Adipocyte (in vitro differentiated cells): ENCODE measurements around the gene ARHGDIA.
"Not testable (repeated sequence)": the region's sequence is repeated elsewhere in the genome, so short reads cannot be mapped to it uniquely, and the experiment has no call there.

Source experiments
- DNase-seq: peaks from one replicate; pipeline ENCODE4 v3.0.0-alpha.2; 2015; ENCODE audit warnings: low read depth
- H3K27me3 ChIP-seq: replicated peaks from 2 replicates; pipeline ENCODE4 v1.7.0; 2013; ENCODE audit warnings: mild to moderate bottlenecking, low read length, moderate library complexity; ENCODE audit not compliant: control insufficient read depth, insufficient read depth
- H3K36me3 ChIP-seq: 2 replicates; pipeline ENCODE4 v1.7.0; 2013; ENCODE audit warnings: low read length, mild to moderate bottlenecking, moderate library complexity; ENCODE audit not compliant: control insufficient read depth, insufficient read depth, severe bottlenecking
- H3K4me1 ChIP-seq: 2 replicates; pipeline ENCODE4 v1.7.0; 2013; ENCODE audit warnings: mild to moderate bottlenecking, low read length, moderate library complexity; ENCODE audit not compliant: control insufficient read depth, insufficient read depth
- H3K4me3 ChIP-seq: 2 replicates; pipeline ENCODE4 v1.7.0; 2013; ENCODE audit warnings: mild to moderate bottlenecking, low read length, moderate library complexity
- H3K9ac ChIP-seq: 2 replicates; pipeline ENCODE4 v1.7.0; 2013; ENCODE audit warnings: mild to moderate bottlenecking, low read length, moderate library complexity
- H3K9me3 ChIP-seq: 2 replicates; pipeline ENCODE4 v1.7.0; 2013; ENCODE audit warnings: mild to moderate bottlenecking, low read length, moderate library complexity; ENCODE audit not compliant: control insufficient read depth

Gene ARHGDIA

DNA sequence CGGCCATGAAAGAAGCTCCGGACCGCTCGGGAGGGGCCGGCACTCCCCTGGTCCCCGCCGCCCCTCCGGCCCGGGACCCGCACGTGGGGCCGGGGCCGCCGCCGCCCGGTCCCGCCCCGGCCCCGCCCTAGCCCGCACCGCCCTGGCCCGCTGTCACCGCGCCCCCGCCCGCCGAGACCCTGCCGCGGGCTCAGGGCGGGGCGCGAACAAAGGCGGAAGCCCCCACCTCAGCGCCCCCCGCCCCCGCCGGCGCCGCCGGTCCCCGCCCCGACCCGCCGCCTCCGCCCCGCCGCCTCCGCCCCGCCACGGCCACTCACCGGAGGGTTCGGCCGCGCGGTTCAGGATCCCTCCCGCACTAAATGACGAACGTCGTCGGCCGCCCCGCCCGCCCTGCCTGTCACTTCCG is at the start of gene ARHGDIA:
Gene ARHGDIA, minus strand, starts transcription at position 357 of the 406 bp plus-strand sequence. CDS start 1,407 bp downstream, outside the sequence.
- DNase-seq, result no peak
- H3K9me3 ChIP-seq, result no peaks in the 10 kb centered on the region
- peak within 1 kb of the TSS; percentile 91 for H3K4me3 ChIP-seq
- H3K36me3 ChIP-seq, result peaks cover 21% of the 10 kb centered on the region
- H3K27me3 ChIP-seq, result no peaks in the 10 kb centered on the region
- H3K4me1 ChIP-seq, result peaks cover 24% of the 10 kb centered on the region
- peak within 1 kb of the TSS; percentile 97 for H3K9ac ChIP-seq

DNA sequence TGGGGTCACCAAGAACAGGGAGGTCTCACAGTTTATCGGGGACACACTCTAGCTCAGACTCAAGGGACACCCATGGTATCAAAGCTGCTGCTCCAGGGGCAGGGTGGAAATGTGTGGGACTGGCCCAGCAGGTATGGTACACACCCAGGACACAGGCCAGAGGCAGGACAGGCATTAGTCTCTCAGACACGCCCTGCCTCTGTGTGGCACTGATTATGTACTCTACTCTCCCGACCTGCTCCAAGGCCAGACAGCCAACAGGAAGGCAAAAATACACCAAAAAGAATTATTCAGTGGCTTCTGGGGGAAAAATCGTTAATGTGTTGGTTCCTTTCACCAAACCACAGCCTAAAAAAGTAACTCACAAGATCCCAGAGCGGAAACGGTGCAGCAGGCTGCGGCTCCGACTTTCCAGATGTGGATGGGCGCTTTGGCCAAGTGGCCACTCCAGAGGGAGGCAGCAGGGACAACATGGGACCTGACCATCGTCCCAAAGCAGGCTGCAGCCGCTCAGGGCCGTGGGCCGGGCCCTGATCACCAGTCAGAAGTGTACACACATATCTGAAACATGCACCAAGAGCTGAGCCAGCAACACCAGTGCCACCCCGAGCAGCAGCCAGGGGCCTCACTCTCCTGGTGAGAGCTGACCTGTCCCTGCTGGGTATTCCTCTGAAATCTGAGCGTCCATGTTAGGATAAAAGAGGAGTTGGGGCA is 47.9 kb upstream of the ARHGDIA start:
- H3K27me3 ChIP-seq, result no peaks in the 10 kb centered on the region
- H3K4me3 ChIP-seq, result no peak overlapping the region
- peaks cover 34% of the 10 kb centered on the region for H3K4me1 ChIP-seq
- H3K9me3 ChIP-seq, result no peaks in the 10 kb centered on the region
- H3K9ac ChIP-seq, result no peak overlapping the region
- DNase-seq, result no peak
- H3K36me3 ChIP-seq, result peaks cover 32% of the 10 kb centered on the region

DNA sequence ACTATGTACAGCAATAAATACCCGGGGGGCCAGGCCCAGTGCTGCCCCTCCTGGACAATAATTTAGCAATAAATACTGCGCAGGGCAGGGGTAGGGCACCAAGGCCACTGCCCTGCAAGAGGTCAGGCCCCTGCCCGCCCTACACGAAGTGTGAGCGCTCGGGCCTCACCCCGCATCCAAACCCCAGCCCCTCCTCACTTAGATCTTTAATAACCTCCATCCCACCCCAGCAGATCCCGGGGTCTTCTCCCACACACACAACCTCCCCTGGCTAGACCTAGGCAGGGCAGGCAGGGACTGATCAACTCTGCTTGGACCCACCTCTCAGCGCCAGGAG is 47.2 kb upstream of the ARHGDIA start:
- H3K4me3 ChIP-seq, result not testable (repeated sequence)

DNA sequence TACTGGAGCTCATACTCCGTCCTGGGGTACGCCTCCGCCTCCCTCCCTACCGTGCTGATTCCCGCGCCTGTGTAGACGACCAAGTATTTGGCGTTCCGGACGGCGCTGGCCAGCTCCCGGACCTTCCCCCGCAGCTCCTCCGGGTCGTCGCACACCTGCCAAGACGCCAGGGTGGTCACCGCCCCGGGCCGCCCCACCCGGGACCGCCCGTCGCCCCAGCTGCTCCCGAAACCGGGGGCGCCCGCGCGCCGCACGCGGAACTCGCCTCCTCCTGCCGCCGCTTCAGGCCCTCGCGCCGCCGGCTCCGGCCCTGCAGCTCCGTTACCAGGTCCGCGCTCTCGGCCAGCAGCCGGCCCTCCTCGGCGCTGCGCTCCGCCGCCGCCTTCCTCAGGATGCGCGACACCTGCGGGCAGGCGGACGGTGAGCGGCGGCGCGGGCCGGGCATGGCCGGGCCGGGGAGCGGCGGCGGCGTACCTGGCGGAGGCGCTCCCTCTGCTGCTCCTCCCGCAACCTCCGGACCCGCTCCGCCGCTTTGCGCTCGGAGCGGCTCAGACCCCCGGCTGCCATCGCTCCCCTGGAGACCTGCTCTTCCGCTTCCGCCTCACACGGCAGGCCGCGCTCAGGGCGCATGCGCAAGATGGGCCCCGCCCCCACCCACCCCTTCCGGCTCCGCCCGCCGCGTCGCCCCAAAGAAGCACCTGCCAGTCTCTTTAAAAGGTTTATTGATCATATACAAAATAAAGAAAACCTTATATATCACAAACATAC is 46.6 kb upstream of the ARHGDIA start, which contains the start of gene SIRT7:
Gene SIRT7, minus strand, starts transcription at position 612 of the 768 bp plus-strand sequence. Its CDS starts 45 bp downstream, at position 567.
- Histone ChIP-seq H3K36me3 (peaks cover 45% of the 10 kb centered on the region), H3K4me3 (peak within 1 kb of the TSS; percentile 78), H3K9ac (peak within 1 kb of the TSS; percentile 81), H3K4me1 (peaks cover 23% of the 10 kb centered on the region), H3K9me3 (no peaks in the 10 kb centered on the region), H3K27me3 (no peaks in the 10 kb centered on the region)
- DNase-seq, result peak; percentile 87

More for the DNA sequence above, 47.2 kb upstream of the ARHGDIA start:
- H3K9ac ChIP-seq, H3K9me3 ChIP-seq, DNase-seq, H3K27me3 ChIP-seq: not testable (repeated sequence)
- Histone ChIP-seq H3K4me1 (peaks cover 27% of the 10 kb centered on the region), H3K36me3 (peaks cover 39% of the 10 kb centered on the region)

DNA sequence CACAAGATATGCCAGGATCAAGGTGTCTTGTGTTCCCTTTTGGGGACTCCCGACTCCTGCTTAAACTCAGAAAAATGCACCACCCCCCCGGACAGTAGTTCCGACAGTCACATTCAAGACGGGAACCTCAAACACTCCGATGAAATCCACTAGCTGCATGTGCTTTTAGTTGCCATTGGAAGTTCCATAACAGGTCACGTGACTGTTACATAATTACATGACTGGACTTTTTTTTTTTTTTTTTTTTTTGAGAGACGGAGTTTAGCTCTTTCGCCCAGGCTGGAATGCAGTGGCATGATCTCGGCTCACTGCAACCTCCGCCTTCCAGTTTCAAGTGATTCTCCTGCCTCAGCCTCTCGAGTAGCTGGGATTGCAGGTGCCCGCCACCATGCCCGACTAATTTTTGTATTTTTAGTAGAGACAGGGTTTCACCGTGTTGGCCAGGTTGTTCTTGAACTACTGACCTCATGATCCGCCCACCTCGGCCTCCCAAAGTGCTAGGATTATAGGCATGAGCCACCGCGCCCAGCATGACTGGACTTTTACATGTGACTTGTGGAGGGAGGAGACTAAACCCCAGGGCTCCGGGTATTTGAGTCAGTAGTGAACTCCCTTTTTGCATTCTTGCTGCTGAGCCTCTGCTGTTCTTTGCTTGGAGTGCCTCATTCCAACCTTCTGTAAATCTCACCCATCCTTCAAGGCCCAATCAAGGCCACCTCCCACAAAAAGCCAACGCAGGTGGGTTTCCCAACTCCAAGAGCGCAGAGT is 45.3 kb upstream of the ARHGDIA start:
- Histone ChIP-seq H3K27me3 (no peaks in the 10 kb centered on the region), H3K4me3 (peak overlapping the region; percentile 78), H3K9me3 (no peaks in the 10 kb centered on the region), H3K9ac (peak overlapping the region; percentile 81), H3K4me1 (peaks cover 19% of the 10 kb centered on the region), H3K36me3 (peaks cover 44% of the 10 kb centered on the region)
- peak; percentile 46 for DNase-seq

DNA sequence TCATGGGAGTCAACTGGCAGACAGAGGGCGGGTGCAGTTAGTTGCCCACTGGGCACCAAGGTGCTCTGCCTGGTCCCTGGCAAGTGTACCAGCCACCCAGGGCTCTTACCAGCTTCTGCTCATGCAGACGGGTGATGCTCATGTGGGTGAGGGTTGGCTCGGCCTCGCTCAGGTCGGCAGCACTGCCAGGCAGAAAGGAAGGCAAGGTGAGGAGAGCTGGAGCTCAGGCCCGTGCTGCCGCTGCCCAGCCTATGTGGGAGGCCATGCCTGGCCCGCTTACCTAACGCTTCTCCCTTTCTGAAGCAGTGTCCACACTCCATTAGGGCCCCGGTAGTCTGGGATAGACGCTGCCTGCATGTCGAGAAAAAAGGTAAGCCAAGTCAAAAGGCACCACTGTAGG is 44.2 kb upstream of the ARHGDIA start:
- Histone ChIP-seq H3K36me3 (peaks cover 39% of the 10 kb centered on the region), H3K4me1 (peaks cover 15% of the 10 kb centered on the region), H3K4me3 (no peak overlapping the region), H3K9ac (no peak overlapping the region), H3K9me3 (no peaks in the 10 kb centered on the region), H3K27me3 (no peaks in the 10 kb centered on the region)
- DNase-seq, result no peak

DNA sequence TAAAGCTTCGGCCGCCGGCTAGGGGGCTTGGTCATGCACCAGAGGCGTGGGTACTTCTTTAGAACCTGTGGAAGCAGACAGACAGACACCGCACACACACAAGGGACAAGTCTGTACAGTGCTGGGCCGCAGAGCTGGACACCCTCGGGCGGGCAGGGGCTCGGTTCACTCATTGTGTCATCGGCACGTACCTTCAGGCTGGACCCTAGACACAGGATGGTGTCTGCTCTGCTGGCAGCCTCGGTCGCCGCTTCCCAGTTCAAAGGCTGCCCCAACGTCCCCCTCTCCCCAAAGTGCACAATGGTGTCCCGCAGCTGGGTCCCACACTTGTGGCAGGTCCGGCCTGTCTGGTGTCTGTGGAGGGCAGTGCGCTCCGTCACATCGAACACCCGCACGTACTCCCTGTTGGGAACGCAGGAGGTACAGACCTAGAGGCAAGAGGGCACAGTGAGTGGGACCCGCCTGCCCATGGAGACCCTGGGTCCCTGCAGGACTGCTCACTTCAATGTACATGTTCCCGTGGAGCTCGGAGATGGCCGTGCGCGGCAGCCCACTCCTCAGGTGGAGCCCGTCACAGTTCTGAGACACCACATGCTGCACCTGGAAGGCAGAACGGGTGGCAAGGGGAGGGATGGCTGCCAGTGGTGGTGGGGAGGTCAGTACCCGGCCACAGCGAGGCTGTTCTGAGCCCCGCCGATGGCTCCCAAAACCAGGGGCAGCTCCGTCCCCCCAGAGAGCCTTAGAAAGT is 43.1 kb upstream of the ARHGDIA start:
- no peak overlapping the region for H3K9ac ChIP-seq
- peaks cover 25% of the 10 kb centered on the region for H3K4me1 ChIP-seq
- DNase-seq, result no peak
- H3K36me3 ChIP-seq, result peaks cover 42% of the 10 kb centered on the region
- H3K27me3 ChIP-seq, result no peaks in the 10 kb centered on the region
- H3K4me3 ChIP-seq, result no peak overlapping the region
- H3K9me3 ChIP-seq, result no peaks in the 10 kb centered on the region

DNA sequence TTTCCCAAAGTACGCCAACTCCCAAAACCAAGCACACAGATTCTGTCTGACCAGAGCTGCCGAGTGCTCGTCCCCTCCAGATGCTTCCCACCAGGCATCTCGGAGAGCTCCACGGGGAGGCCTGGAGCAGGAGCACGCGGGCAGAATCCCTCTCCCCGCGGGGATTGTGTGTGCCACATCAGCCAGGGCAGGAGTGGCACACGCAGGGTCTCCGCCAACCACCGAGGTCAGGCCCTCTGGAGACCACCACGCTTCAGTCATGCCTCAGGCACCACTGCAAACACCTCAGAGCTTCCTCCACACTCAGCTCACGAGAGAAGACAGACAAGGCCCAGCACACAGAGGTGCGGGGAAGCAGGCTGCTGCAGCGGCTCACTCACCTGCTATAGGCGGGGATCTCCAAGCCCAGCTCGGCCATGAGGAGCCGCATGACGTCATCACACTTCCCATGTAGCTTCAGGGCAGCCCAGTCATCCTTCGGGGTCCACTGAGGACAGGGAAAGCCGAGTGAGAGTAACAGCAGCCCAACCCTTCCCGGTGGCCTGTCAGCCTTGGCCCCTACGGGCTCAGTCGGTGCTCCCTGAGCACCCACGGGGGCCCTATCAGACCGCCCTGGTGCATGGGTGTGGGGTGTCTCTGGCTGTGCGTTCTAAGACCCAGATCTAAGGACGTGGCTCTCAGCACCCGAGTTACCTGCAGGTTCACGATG is 42.4 kb upstream of the ARHGDIA start:
- Histone ChIP-seq H3K9ac (no peak overlapping the region), H3K4me1 (peaks cover 28% of the 10 kb centered on the region), H3K9me3 (no peaks in the 10 kb centered on the region), H3K4me3 (no peak overlapping the region), H3K27me3 (no peaks in the 10 kb centered on the region), H3K36me3 (peaks cover 48% of the 10 kb centered on the region)
- DNase-seq, result no peak

DNA sequence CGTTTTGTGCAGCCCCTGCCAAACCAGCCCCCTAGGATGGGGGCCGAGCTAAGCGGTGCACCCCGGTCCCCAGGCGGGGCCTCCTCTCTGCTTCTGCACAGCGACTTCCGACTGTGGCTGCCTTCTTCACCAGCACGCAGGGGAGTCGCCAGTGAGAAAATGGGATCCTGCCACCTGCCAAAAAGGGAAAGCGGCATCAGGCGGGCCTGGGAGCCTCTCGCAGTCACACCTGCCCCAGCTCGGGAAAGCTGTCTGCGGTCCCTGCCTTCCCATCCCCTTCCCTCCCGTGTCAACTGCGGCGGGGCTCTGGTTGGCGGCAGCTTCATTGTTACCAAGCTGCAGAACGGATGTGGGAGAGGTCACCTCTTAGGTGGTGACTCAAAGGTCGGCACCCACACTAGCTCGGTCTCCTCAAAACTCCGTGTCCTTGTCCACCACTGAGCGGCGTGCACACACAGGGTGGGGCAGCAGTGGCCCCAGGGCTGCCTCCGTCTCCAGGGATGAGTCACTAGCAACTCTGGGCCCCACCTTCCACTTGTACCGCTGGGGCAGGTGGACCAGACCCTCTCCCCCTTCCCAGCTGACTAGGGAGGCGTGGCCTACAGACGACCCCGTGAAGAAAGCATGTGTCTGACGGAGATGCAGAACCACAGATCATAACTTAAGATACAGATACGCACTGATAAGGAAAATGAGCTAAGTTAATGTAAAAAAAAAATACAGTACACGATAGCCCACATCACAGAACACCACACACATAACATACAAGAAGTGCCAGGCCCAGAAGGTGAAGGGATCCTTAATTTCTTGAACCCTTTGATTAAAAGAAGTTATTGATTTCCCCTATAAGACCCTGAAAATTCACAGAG is 41.5 kb upstream of the ARHGDIA start:
- Histone ChIP-seq H3K27me3 (no peaks in the 10 kb centered on the region), H3K9ac (no peak overlapping the region), H3K4me3 (no peak overlapping the region), H3K9me3 (no peaks in the 10 kb centered on the region), H3K4me1 (peaks cover 28% of the 10 kb centered on the region), H3K36me3 (peaks cover 55% of the 10 kb centered on the region)
- no peak for DNase-seq

DNA sequence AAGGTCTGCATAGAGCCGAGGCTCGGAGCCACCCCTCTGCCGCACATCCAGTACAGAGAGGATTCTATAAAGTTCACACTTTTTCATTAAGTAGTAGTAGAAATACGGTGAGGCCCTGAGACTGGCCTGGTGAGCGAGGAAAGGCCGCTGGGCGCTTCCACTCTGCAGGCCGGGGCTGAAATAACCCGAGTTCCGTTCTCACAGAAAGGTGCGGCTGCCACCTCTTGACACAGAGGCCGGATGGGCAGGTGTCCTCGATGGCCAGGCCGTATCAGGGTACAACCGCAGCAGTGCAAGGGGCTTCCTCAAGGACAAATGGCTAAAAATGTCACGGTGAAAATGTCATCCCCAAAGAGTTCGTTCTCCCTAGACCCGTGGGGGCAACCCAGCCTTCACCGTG is 40.8 kb upstream of the ARHGDIA start:
- Histone ChIP-seq H3K9ac (no peak overlapping the region), H3K4me1 (peaks cover 25% of the 10 kb centered on the region), H3K36me3 (peaks cover 62% of the 10 kb centered on the region), H3K27me3 (no peaks in the 10 kb centered on the region), H3K4me3 (no peak overlapping the region), H3K9me3 (no peaks in the 10 kb centered on the region)
- no peak for DNase-seq
